ENCODE measurements around the gene SPC24. TPM values are rescaled to one million over a fixed set of nuclear protein-coding genes. Genes with fewer than 3 reads are reported as not detected.
"Not testable (repeated sequence)": the region's sequence is repeated elsewhere in the genome, so short reads cannot be mapped to it uniquely, and the experiment has no call there.

The SPC24 gene
- total RNA-seq, 1 experiment from 2014 or later = 57.7 TPM

GRCh38 chr19:11164879-11165406, 9.4 kb upstream of the SPC24 start:
- DNase-seq (ENCODE audit: low read depth) = no peak

- no peak for DNase-seq (ENCODE audit: low read depth)
Measured at GRCh38 chr19:11164296-11164695, 8.7 kb upstream of the SPC24 start.

- not testable (repeated sequence) for DNase-seq (ENCODE audit: low read depth)
Measured at GRCh38 chr19:11160440-11160768, 4.8 kb upstream of the SPC24 start.

GRCh38 chr19:11159598-11160439, 4.2 kb upstream of the SPC24 start:
- no peak for DNase-seq (ENCODE audit: low read depth)

GRCh38 chr19:11154683-11155047, 917 bp downstream of the SPC24 start:
- no peak for DNase-seq (ENCODE audit: low read depth)

GRCh38 chr19:11152318-11153062, 3.1 kb downstream of the SPC24 start:
- DNase-seq (ENCODE audit: low read depth) = peak; percentile 76

- no peak for DNase-seq (ENCODE audit: low read depth)
Measured at GRCh38 chr19:11151181-11151580, 4.4 kb downstream of the SPC24 start.

- DNase-seq (ENCODE audit: low read depth) = no peak
Measured at GRCh38 chr19:11148001-11148400, 7.6 kb downstream of the SPC24 start.

GRCh38 chr19:11145536-11145924, 10.1 kb downstream of the SPC24 start:
- no peak for DNase-seq (ENCODE audit: low read depth)

- DNase-seq (ENCODE audit: low read depth) = peak; percentile 95
Measured at GRCh38 chr19:11142528-11143171, 12.9 kb downstream of the SPC24 start.

- DNase-seq (ENCODE audit: low read depth) = no peak
Measured at GRCh38 chr19:11141937-11142527, 13.6 kb downstream of the SPC24 start.

GRCh38 chr19:11140896-11141295, 14.7 kb downstream of the SPC24 start:
- no peak for DNase-seq (ENCODE audit: low read depth)

- not testable (repeated sequence) for DNase-seq (ENCODE audit: low read depth)
Measured at GRCh38 chr19:11140023-11140538, 15.5 kb downstream of the SPC24 start.

GRCh38 chr19:11138601-11139300, 16.8 kb downstream of the SPC24 start:
- peak; percentile 92 for DNase-seq (ENCODE audit: low read depth)

GRCh38 chr19:11137542-11138384, 17.8 kb downstream of the SPC24 start:
- DNase-seq (ENCODE audit: low read depth) = peak; percentile 96

- peak; percentile 22 for DNase-seq (ENCODE audit: low read depth)
Measured at GRCh38 chr19:11136400-11137101, 19.0 kb downstream of the SPC24 start.

GRCh38 chr19:11131471-11131870, 24.1 kb downstream of the SPC24 start:
- DNase-seq (ENCODE audit: low read depth) = no peak

GRCh38 chr19:11130824-11131455, 24.6 kb downstream of the SPC24 start:
- DNase-seq (ENCODE audit: low read depth) = peak; percentile 69

- no peak for DNase-seq (ENCODE audit: low read depth)
Measured at GRCh38 chr19:11127905-11128304, 27.7 kb downstream of the SPC24 start.

All from RPMI7951 (cell line).